Activated CD8-positive, alpha-beta memory T cell treated with anti-CD3 and anti-CD28 coated beads, Interleukin-2, amount 50 U/mL, for 24 hours (primary cell): ENCODE measurements around the gene ANKRD27.
A peak's percentile ranks its signal among the peaks of the same experiment; 100 is the strongest.
"Not testable (repeated sequence)": the region's sequence is repeated elsewhere in the genome, so short reads cannot be mapped to it uniquely, and the experiment has no call there.

ENCODE experiments used
- DNase-seq: peaks from one replicate; pipeline ENCODE4 v3.0.0-alpha.2; 2020; ENCODE audit errors: extremely low read depth

The ANKRD27 gene

DNA sequence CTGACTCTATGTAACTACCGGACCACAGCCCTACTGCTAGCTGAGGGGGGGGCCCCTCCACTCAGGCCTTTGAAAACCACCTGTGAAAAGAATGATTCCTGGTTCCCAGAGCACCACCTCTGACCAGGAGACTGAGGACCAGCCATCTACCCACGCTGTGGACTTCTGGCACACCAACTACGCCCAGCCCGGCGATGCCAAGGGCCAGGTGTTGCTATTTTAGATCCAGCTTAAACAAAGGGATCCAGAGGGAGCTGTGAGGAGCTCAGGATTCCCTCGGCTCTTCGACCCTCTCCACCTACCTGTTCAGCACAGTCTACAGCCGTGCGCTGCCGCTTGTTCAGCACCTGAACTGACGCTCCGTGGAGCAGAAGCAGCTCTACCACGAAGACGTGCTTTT, 71.0 kb downstream of the ANKRD27 start:
- DNase-seq, result no peak

- no peak for DNase-seq
Measured at GRCh38 chr19:32599736-32600157, 75.2 kb downstream of the ANKRD27 start.

DNA sequence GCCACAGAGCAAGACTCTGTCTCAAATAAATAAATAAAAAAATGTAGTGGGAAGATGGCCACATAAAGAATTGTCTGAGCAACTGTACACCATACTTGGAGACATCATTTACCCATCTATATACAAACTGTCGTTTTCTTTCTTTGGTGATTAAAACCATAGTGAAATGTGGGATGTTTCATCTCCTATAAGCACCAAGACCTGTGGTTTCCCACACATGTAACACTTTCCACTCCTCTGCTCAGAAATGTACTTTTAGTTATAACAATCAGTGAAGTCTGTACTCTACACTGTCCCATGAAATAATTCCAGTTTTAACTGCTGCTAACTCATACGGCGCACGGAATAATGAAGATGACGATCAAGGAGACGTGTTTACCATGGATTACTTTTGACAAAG, 75.7 kb downstream of the ANKRD27 start:
- no peak for DNase-seq

- no peak for DNase-seq
Measured at GRCh38 chr19:32598022-32598421, 77.0 kb downstream of the ANKRD27 start.

GRCh38 chr19:32595491-32595890, 79.5 kb downstream of the ANKRD27 start:
- DNase-seq, result no peak

DNA sequence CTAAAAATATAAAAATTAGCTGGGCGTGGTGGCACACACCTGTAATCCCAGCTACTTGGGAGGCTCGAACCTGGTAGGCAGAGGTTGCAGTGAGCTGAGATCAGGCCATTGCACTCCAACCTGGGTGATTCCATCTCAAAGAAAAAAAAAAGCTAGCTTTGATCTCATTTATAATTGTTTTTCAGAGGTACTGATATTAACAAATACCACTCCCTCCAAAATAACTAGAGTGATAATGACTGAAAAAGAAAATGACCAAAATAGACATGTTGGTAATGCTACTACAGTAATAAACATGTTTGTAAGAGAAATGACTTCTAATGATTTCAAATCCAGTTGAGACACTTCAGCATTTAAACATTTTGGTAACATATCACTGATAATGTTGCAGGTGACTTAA, 81.0 kb downstream of the ANKRD27 start:
- no peak for DNase-seq

DNA sequence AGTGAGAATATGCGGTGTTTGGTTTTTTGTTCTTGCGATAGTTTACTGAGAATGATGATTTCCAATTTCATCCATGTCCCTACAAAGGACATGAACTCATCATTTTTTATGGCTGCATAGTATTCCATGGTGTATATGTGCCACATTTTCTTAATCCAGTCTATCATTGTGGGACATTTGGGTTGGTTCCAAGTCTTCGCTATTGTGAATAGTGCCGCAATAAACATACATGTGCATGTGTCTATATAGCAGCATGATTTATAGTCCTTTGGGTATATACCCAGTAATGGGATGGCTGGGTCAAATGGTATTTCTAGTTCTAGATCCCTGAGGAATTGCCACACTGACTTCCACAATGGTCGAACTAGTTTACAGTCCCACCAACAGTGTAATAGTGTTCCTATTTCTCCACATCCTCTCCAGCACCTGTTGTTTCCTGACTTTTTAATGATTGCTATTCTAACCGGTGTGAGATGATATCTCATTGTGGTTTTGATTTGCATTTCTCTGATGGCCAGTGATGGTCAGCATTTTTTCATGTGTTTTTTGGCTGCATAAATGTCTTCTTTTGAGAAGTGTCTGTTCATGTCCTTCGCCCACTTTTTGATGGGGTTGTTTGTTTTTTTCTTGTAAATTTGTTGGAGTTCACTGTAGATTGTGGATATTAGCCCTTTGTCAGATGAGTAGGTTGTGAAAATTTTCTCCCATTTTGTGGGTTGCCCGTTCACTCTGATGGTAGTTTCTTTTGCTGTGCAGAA, 87.1 kb downstream of the ANKRD27 start:
- not testable (repeated sequence) for DNase-seq

- no peak for DNase-seq
Measured at GRCh38 chr19:32581705-32582179, 93.2 kb downstream of the ANKRD27 start.

GRCh38 chr19:32580901-32581704, 93.9 kb downstream of the ANKRD27 start, which contains the start of gene PDCD5:
PDCD5 (plus strand) TSS chr19:32581190; CDS start chr19:32581262, 72 bp downstream.
- DNase-seq, result peak; percentile 87

GRCh38 chr19:32580353-32580900, 94.6 kb downstream of the ANKRD27 start:
- DNase-seq, result no peak

DNA sequence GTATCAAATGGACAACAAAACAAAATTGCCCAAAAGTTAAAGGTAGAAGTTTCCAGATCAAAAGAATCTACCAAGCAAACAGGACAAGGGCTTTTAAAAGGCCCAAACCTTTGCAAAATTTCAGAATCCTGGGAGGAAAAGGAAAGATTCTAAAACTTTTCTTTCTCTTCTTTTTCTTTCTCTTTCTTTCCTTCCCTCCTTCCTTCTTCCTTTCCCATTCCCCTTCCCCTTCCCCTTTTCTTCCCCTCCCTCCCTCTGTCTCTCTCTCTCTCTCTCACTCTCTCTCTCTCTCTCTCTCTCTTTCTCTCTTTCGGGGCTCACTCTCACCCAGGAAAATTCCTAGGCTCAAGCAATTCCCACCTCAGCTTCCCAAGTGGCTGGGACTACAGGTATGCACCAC, 98.2 kb downstream of the ANKRD27 start:
- DNase-seq, result no peak

- DNase-seq, result no peak
Measured at GRCh38 chr19:32573492-32573794, 101.5 kb downstream of the ANKRD27 start.

DNA sequence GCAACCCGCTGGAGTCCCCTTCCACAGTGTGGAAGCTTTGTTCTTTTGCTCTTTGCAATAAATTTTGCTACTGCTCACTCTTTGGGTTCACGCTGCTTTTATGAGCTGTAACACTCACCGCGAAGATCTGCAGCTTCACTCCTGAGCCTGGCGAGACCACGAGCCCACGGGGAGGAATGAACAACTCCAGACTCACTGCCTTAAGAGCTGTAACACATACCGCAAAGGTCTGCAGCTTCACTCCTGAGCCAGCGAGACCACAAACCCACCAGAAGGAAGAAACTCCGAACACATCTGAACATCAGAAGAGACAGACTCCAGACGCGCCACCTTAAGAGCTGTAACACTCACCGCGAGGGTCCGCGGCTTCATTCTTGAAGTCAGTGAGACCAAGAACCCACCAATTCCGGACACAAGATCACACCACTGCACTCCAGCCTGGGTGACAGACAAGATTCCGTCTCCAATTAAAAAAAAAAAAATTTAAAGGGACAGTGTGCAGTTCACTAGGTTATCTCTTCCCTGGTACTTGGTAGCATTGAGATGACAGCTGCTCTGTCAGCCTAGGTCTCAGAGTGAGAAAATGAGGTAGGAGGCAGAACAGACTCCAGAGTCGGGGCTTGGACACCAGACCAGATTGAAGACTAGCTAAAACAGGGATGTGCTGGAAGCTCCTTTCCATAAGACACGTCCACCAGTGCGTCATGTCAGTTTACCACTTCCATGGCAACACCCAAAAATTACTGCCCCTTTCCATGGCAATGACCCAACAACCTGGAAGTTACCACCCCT, 102.1 kb downstream of the ANKRD27 start:
- not testable (repeated sequence) for DNase-seq

- not testable (repeated sequence) for DNase-seq
Measured at GRCh38 chr19:32571471-32572075, 103.4 kb downstream of the ANKRD27 start.

DNA sequence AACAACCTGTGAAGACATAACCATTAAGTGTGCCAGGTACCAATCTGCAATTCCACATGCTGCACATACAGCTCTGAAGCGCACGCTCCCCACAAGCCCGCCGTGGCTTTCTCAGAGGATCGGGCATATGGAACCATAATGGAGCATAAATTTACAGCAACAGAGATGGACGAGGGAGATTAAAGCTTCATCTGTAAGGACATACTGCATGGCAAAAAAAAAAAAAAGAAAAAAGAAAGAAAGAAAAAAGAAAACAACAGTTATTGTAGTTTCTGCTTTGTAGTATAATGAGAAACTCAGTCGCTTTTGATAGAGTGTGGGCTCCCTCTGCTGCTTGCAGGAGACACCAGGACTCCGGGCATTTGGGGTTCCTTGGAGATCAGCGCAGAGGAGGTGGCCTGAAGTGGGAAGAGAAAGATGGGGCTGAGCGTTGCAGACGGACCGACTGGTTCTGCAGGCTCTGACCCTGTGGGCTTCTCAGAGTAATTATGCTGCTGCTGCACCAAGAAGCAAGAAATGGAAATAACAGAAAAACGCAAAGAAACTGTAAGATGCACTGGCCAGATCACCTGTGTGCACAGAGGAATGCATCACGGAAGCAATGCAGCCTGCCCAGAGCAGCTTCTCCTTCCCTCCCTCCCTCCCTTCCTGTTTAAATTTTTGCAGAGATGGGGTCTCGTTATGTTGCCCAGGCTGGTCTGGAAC, 104.7 kb downstream of the ANKRD27 start:
- DNase-seq, result no peak

DNA sequence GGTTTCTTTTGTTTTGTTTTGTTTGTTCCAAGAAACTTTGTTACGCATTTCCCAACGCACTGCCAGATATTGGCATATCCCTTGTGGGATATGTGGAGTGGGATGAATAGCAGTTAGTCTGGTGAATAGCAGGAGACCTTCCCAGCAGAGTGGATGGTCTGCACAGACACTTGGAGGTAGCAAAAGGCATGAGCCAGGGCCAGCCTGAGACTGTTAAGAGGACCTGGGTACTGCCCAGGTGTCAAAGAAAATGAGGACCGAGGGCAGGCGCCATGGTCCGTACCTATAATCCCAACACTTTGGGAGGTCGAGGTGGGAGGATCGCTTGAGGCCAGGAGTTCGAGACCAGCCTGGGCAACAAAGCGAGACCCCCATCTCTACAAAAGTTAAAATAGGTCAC, 107.5 kb downstream of the ANKRD27 start:
- no peak for DNase-seq

DNA sequence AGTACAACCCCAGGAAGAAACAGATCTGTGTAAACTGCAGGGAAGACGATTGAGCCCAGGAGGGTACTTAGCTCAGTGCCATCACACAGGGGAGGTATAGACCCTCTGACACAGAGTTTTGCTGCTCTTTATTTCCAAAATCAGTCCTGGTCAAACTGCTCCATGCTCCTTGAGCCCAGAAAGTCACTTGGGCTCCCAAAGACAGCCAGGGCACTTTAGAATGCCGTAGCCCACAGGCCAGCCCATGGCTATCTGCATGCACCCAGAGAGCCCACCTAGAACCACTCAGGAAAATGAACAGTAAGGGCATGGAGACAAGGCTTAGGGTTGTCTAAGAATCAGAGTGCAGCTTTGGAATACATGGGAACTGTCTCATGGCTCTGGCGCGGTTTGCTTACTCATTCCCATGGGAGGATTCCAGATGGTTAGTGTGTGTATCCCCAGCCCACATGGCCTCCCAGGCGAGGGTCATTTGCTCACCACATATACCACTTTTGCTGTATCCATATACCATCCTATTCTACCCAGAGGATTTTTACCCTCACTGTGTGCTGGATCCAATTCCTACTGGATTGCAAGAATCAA, 108.6 kb downstream of the ANKRD27 start:
- DNase-seq, result no peak

DNA sequence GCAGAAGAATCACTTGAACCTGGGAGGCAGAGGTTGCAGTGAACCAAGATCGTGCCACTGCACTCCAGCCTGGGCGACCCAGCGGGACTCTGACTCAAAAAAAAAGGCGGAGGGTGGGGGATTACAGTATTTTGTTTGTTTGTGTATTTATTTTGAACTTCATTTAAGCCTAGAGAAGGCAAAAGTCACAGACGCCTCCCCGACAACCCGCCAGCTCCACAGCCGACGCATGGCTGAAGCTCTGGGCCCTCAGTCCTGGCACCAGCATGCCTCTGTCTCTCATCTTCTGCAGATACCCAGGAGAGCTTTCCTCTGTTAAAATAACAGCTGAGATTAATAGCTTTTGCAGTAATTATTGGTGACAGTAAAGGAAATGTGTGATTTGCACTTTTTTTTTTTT, 111.2 kb downstream of the ANKRD27 start:
- no peak for DNase-seq

DNA sequence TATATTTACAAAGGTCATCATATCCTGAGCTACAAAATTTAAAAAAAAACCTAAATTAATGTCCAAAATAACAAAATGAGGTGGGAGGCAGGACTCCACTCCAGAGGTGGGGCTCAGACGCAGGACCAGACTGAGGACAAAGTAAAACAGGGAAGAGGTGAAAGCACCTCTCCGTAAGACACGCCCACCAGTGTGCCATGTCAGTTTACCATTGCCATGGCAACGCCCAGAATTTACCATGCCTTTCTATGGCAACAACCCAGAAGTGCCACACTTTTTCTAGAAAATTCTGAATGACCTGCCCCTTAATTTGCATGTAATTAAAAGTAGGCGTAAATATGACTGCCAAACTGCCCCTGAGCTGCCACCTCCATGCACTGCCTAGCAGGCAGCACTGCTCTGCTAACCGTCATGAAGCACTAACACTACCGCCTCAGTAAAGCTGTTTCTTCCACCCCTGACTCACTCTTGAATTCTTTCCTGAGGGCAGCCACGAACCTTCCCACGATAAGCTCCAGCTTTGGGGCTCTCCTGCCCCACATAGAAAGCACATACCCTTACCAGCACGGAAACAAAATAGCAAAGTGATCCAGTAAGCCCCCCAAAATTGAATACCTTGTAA, 116.3 kb downstream of the ANKRD27 start:
- no peak for DNase-seq

- DNase-seq, result no peak
Measured at GRCh38 chr19:32555786-32556185, 119.2 kb downstream of the ANKRD27 start.
